GM19467 (cell line): ENCODE data around the gene TAF1B.

ENCODE experiments used
- ATAC-seq: cut with Tn5 transposase; IDR thresholded peaks from one replicate; pipeline ENCODE4 v1.9.1; 2021; ENCODE audit warnings: mild to moderate bottlenecking, moderate library complexity; ENCODE audit not compliant: unreplicated experiment

Gene TAF1B

DNA sequence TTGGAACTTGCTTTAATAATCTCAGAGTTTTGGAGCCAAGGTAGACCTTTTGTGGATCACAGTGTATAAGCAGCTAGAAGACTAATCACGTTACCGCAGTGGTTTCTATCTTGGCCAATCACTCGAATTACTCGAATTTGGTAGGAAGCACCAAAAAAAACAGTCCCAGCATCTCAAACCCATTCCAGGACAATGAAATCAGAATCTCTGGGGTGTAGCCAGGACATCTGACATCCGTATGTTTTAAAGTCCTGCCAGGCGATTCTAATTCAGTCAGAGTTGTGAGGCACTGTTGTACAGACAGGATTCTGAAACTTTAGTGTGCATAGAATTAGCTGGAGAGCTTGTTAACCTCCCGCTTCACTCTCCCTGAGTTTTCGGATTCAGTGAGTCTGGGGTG, 139.0 kb downstream of the TAF1B start:
- ATAC-seq: no peak

DNA sequence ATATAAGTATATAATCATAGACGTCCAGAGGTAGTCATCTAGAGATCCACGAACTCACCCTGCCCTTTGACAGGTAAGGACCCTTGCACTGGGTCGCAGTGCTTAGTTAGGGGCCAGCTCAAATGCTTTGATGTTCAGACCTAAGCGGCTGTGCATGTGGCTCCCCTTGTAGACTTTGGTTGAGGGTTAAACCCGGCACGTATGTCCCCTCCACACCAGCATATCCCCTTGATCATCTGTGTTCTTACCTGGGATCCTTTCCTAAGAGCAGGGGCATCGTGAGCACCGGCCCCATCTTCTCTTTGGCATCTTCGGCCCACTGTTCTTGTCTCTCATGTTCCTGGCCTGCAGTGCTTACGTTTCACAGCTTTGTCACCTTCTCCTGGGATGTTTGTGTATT, 139.6 kb downstream of the TAF1B start:
- ATAC-seq: no peak

DNA sequence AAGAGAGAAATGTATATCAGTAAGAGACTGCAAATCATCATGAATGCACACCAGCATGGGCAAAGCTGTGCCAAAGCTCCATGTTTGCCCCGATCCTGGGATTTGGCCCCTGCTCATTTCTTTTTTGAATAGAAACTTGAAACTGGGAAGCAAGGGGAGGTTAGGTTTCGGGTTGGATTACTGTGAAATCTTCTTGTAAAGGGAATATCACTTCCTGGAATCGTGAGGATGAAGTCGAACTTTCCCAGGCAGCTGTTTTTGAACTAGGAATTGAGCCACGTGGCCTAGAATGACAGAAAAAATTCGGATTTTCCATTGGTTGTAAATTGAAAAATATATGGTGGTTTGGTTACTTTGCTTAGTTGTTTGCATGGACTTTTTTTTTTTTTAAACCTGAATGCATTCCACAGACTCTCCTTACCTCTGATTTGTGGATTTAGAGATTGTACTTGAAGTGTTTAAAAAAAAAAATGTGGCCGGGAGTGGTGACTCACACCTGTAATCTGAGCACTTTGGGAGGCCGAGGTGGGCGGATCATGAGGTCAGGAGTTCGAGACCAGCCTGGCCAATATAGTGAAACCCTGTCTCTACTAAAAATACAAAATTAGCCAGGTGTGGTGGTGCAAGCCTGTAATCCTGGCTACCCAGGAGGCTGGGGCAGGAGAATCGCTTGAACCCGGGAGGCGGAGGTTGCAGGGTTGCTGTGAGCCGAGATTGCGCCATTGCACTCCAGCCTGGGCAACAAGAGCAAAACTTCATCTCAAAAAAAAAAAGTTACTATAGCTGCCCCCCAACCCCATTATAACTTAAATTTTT, 140.3 kb downstream of the TAF1B start:
- ATAC-seq: no peak
